Spleen (tissue), 11 donors: Measurements from ENCODE around the gene EFCAB8. TPM values are rescaled to one million over a fixed set of nuclear protein-coding genes. Genes with fewer than 3 reads are reported as not detected.

Source experiments
- DNase-seq: peaks from one replicate; pipeline ENCODE4 v3.0.0-alpha.2; 2020
- H3K27ac ChIP-seq, 8 donors: fragments of 200-600 bp; sonication (generic) in 7 of 8; 1 replicate in 4 of 8; 2 replicates in 4 of 8; pipeline versions ENCODE4 v1.5.0 to v1.8.0; 2016 to 2021; ENCODE audit warnings: inconsistent platforms in 4 of 8, mild to moderate bottlenecking in 4 of 8, moderate library complexity in 1 of 8
- H3K27me3 ChIP-seq, 7 donors: fragments of 200-600 bp; sonication (generic) in 6 of 7; replicated peaks in 1 of 7; 1 replicate in 4 of 7; 2 replicates in 3 of 7; pipeline versions ENCODE4 v1.5.0 to v1.8.0; 2016 to 2021; ENCODE audit warnings: inconsistent platforms in 3 of 7, mild to moderate bottlenecking in 1 of 7
- H3K36me3 ChIP-seq, 6 donors: fragments of 200-600 bp; sonication (generic) in 5 of 6; 1 replicate in 4 of 6; 2 replicates in 2 of 6; pipeline versions ENCODE4 v1.5.0 to v1.8.0; 2016 to 2021; ENCODE audit warnings: inconsistent platforms in 2 of 6
- H3K4me1 ChIP-seq, 6 donors: fragments of 200-600 bp; sonication (generic) in 5 of 6; 1 replicate in 3 of 6; 2 replicates in 3 of 6; pipeline versions ENCODE4 v1.5.0 to v1.8.0; 2016 to 2021; ENCODE audit warnings: inconsistent platforms in 3 of 6
- H3K4me3 ChIP-seq, 8 donors: fragments of 200-600 bp; sonication (generic) in 7 of 8; 1 replicate in 4 of 8; 2 replicates in 4 of 8; pipeline versions ENCODE4 v1.5.0 to v1.8.0; 2016 to 2021; ENCODE audit warnings: inconsistent platforms in 4 of 8, mild to moderate bottlenecking in 4 of 8, moderate library complexity in 2 of 8
- H3K9me3 ChIP-seq, 8 donors: fragments of 200-600 bp; sonication (generic) in 7 of 8; 1 replicate in 4 of 8; 2 replicates in 4 of 8; pipeline versions ENCODE4 v1.5.0 to v1.8.0; 2016 to 2021; ENCODE audit warnings: inconsistent platforms in 4 of 8
- POLR2A ChIP-seq, 3 donors: fragments of 450-650 bp; IDR thresholded peaks; one replicate each; pipeline ENCODE4 v1.5.1; 2017; ENCODE audit warnings: antibody characterized with exemption in 3 of 3, mild to moderate bottlenecking in 1 of 3
- POLR2AphosphoS5 ChIP-seq, 3 donors: sonication (generic); formaldehyde crosslinking; IDR thresholded peaks; one replicate each; pipeline ENCODE4 v1.5.1; 2017; ENCODE audit warnings: antibody characterized with exemption in 3 of 3
- WGBS, 5 donors: extraction: QIAGEN DNeasy Blood & Tissue Kit in 3 of 5; methylation state at CpG; one replicate each; pipeline versions ENCODE4 v1.1.5 to v1.1.7; 2013 to 2018; 5-methylcytosine and 5-hydroxymethylcytosine counted together
- intact Hi-C: fragments of 100-400 bp; cut with DNase I; formaldehyde crosslinking; loops from one replicate; pipeline ENCODE4 v1.15.0; 2023; ENCODE audit warnings: low total_unique reads
- polyA plus RNA-seq, 3 donors: library from polyadenylated mRNA; stranded (reverse); fragments of 200-250 nt; gene quantifications; one replicate each; pipeline ENCODE4 v1.2.1, GENCODE V29; 2013
- total RNA-seq, 7 donors: library from RNA; depleted of rRNA in 3 of 7; stranded (reverse); fragments of >200 nt in 3 of 7; fragmentation: NEBNext Ultra II Directional in 4 of 7; extraction: Animal tissue kit (Norgen Biotek cat#: 25700) in 4 of 7; gene quantifications; one replicate each; pipeline versions ENCODE4 v1.1.0 to v1.2.1, GENCODE V29; 2016 to 2021
- TF ChIP-seq, protein P1 (sequence below), 11 experiments: fragments of 200-600 bp in 7 of 11; fragments of 450-650 bp in 4 of 11; sonication (generic) in 4 of 11; IDR thresholded peaks in 8 of 11; conservative IDR thresholded peaks in 3 of 11; 1 replicate in 7 of 11; 2 replicates in 4 of 11; pipeline versions ENCODE4 v1.4.0 to v1.8.0; 2016 to 2021; ENCODE audit warnings: antibody characterized with exemption in 11 of 11, inconsistent platforms in 4 of 11, mild to moderate bottlenecking in 1 of 11
- donor health status: healthy with polysubstance abuse.
- donor health status: DM: no; HTN: no; CAD: no; lungs with moderate emphysema.
- donor health status: DM: no; HTN: no; CAD: no.
- donor health status: Bipolar disorder and iron deficiency.
- donor health status: healthy.
- donor health status: DM: no; HTN: no; CAD: no.
- donor health status: DM: yes; HTN: yes; CAD: no.

The EFCAB8 gene
- total and polyA plus RNA-seq, 10 donors: 0.06 to 4.2 (median 1.0) TPM

GRCh38 chr20:32823078-32823477, 35.6 kb upstream of the EFCAB8 start:
- no peak for DNase-seq
- WGBS, 5 donors: 61 to 82% (median 79%) methylated on average over 3 of the region's 3 CpGs

GRCh38 chr20:32823737-32824588, 34.8 kb upstream of the EFCAB8 start:
- Histone ChIP-seq H3K4me1 (peaks cover 13 to 81% (median 56%) of the 10 kb centered on the region in 6 donors), H3K36me3 (peaks cover 0 to 37% (median 31%) of the 10 kb centered on the region in 6 donors), H3K4me3 (no peak overlapping the region), H3K27me3 (no peaks in the 10 kb centered on the region), H3K27ac (peak overlapping the region in 3 of 8 donors; percentile 5 to 52 (median 23)), H3K9me3 (no peaks in the 10 kb centered on the region)
- intact Hi-C loops: no loop called here
- DNase-seq: no peak
- TF ChIP-seq, protein P1, sequence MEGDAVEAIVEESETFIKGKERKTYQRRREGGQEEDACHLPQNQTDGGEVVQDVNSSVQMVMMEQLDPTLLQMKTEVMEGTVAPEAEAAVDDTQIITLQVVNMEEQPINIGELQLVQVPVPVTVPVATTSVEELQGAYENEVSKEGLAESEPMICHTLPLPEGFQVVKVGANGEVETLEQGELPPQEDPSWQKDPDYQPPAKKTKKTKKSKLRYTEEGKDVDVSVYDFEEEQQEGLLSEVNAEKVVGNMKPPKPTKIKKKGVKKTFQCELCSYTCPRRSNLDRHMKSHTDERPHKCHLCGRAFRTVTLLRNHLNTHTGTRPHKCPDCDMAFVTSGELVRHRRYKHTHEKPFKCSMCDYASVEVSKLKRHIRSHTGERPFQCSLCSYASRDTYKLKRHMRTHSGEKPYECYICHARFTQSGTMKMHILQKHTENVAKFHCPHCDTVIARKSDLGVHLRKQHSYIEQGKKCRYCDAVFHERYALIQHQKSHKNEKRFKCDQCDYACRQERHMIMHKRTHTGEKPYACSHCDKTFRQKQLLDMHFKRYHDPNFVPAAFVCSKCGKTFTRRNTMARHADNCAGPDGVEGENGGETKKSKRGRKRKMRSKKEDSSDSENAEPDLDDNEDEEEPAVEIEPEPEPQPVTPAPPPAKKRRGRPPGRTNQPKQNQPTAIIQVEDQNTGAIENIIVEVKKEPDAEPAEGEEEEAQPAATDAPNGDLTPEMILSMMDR (IDR thresholded peaks at IDR 0.05 in 8 of 11, conservative IDR thresholded peaks at IDR 0.05 in 3 of 11): no peak
- TF ChIP-seq POLR2AphosphoS5 (IDR thresholded peaks at IDR 0.05): peak in 1 of 3 donors; percentile 12
- WGBS, 5 donors: 76 to 83% (median 76%) methylated on average over 7 of the region's 7 CpGs

More at GRCh38 chr20:32823078-32823477, 35.6 kb upstream of the EFCAB8 start:
- Histone ChIP-seq H3K27me3 (no peaks in the 10 kb centered on the region), H3K36me3 (peaks cover 0 to 29% (median 25%) of the 10 kb centered on the region in 6 donors), H3K4me3 (no peak overlapping the region), H3K4me1 (peaks cover 13 to 73% (median 50%) of the 10 kb centered on the region in 6 donors), H3K27ac (peak overlapping the region in 3 of 8 donors; percentile 5 to 52 (median 23)), H3K9me3 (no peaks in the 10 kb centered on the region)
- intact Hi-C loops: no loop called here
- TF ChIP-seq, protein P1 (IDR thresholded peaks at IDR 0.05 in 8 of 11, conservative IDR thresholded peaks at IDR 0.05 in 3 of 11): no peak
- TF ChIP-seq POLR2AphosphoS5 (IDR thresholded peaks at IDR 0.05): no peak
- no peak for TF ChIP-seq POLR2A (IDR thresholded peaks at IDR 0.05)

DNA sequence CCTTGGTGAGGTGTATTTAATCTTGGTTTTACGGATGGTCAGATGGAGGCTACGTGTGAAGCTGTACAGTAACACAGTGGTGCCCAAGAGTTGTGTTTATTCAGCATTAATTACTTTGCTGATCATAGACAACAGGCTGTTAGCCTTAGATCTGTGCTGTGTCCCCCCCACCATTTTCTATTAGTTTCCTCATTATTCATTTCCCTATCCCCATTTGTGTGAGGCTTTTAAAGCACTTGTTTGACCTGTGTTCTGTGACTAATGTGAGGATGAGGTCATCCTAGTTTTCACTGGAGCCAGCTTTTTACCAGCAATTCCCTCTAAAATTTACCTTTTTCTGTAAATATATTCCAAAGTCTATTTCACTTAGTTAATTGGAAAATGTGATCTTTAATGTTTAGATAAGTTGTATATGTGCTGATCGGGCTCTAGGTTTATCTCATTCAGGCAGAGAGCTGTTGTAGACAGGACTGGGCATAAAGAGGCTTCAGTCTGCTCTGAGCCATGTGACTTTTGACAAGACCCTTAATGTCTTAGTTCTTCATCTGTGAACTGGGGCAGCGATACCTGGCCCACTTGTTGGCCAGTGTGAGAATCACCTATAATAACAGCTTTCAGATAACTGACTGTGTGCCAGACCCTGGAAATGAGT, 30.6 kb upstream of the EFCAB8 start:
- WGBS, 5 donors: 88 to 98% (median 94%) methylated on average over 4 of the region's 4 CpGs

More for the DNA sequence above, 30.6 kb upstream of the EFCAB8 start:
- intact Hi-C loops: no loop called here
- H3K36me3 ChIP-seq: peaks cover 0 to 77% (median 37%) of the 10 kb centered on the region in 6 donors
- H3K27ac ChIP-seq: peak overlapping the region in 3 of 8 donors; percentile 16 to 81 (median 28)
- H3K27me3 ChIP-seq: no peaks in the 10 kb centered on the region
- no peaks in the 10 kb centered on the region for H3K9me3 ChIP-seq
- peaks cover 0 to 88% (median 39%) of the 10 kb centered on the region in 6 donors for H3K4me1 ChIP-seq
- TF ChIP-seq POLR2AphosphoS5 (IDR thresholded peaks at IDR 0.05): no peak
- TF ChIP-seq POLR2A (IDR thresholded peaks at IDR 0.05): no peak
- TF ChIP-seq, protein P1 (IDR thresholded peaks at IDR 0.05 in 8 of 11, conservative IDR thresholded peaks at IDR 0.05 in 3 of 11): no peak
- no peak overlapping the region for H3K4me3 ChIP-seq
- DNase-seq: no peak
